GM18511 (cell line): Measurements from ENCODE around the gene TBXA2R.
"Not testable (repeated sequence)": the region's sequence is repeated elsewhere in the genome, so short reads cannot be mapped to it uniquely, and the experiment has no call there.

Source experiments
- ATAC-seq: cut with Tn5 transposase; IDR thresholded peaks from one replicate; pipeline ENCODE4 v1.9.1; 2021; ENCODE audit warnings: mild to moderate bottlenecking, moderate library complexity; ENCODE audit not compliant: unreplicated experiment

TBXA2R gene

DNA sequence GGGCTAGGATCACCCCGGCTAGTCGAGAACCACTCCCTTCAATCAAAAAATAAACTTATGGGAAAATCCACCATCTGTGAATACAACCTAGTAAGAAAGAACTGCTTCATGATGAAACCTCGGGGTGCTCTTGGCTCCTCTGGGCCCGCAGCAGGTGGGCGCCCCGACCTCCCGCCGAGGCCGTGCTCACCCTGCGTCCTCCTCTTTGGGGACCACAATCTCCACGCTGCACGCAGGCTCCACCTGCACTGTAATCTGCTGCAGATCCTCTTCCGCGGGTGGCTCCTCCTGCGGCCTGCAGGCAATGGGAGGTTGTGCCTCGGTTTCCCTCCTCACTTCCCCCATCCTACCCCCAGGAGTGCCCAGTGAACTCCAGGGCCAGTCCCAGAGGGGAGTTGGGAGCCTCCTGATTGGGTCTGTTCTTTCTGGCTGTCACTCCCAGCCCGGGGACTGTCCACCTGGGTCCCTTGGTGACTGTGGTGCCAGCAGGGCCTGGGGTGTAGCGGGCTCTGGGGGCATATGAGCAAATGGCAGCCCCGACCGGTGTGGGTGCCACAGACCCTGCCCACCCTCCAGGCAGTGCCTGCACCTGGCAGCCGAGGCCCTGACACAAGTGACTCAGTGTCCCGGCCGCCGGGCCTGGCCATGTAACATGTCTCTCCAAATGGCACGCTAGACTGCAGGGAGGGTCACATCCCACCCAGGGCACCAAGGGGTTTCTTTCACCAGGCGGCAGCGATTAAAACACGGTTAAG lies 35.0 kb upstream of the TBXA2R start:
- no peak for ATAC-seq

DNA sequence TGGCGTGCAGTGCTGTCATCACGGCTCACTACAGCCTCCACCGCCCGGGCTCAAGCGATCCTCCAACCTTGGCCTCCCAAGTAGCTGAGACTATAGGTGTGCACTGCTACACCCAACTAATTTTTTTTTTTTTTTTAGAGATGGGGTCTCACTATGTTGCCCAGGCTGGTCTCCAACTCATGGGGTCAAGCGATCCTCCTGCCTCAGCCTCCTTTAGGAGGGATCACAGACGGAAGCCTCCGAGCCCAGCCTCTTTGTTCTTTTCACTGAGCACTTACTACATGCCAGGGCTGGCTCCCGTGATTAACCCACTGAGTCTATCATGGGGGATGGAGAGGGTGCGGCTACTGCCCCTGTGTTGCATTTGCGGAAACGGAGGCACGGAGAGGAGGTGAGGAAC lies 32.8 kb upstream of the TBXA2R start:
- ATAC-seq, result no peak

DNA sequence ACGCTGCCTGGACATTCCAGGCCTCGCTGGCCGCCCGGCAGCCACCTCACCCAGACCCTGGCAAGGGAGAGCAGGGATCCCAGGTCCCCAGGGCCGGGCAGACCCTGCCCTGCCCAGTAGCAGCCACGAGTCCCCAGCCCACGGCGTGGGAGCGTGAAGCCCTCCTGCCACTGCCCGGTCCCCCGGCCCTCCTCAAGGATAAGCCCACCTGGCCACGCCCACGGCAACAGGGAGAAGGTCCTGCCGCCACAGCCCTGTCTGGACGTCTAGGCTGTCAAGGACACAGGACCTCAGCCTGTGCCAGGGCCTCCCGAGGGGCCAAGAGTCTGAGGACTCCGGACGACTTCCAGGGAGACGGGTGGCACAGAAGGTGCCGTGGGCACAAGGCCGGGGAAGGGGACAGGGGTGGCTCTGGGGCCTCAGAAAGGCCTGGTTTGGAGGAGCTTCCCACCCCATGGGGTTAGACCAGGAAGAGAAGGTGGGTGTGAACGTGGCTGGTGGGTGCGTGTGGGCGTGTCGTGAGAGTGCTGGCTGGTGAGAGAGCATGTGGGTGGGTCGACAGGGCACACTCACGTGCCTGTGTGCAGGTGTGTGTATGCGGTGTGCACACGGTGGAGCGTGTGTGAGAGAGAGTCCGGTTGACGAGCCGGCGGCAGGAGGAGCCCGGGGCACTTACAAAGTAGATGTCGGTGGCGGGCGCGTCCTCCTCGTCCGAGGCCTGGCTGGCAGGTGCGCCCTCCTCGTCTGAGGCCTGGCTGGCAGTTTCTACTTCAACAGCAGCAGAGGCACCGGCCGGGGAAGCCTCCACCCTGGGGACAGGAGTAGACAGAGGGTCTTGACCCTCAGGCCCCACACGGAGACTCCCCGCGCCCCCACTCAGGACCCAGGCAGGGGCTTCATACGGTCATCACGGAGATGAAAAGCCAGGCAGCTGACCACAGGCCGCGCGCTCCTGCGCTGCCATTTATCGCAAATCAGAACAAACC lies 31.8 kb upstream of the TBXA2R start:
- no peak for ATAC-seq

DNA sequence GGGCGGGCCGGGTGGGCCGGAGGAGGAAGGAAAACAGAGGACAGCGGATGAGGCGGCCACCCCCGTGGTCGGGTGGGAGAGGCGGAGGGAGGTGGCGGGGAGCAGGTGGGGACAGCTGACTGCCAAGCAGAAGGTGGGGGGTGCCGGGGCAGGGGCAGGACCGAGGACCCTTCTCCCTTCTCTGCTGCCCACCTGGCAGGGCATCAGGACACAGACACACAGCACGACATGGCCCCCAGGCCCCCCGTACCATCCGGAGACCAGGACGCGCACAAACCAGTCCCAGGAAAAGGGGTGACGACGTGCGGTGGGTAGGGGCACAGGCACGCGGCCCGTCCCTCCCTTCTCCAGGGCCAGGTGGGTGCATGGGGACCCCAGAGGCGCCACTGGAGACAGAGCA lies 30.9 kb upstream of the TBXA2R start:
- ATAC-seq, result no peak

GRCh38 chr19:3636962-3637361 lies 30.3 kb upstream of the TBXA2R start:
- no peak for ATAC-seq

GRCh38 chr19:3636506-3636905 lies 29.8 kb upstream of the TBXA2R start:
- ATAC-seq, result no peak

- ATAC-seq, result no peak
Observed at GRCh38 chr19:3634496-3635045, 27.9 kb upstream of the TBXA2R start.

- no peak for ATAC-seq
Observed at GRCh38 chr19:3633559-3633988, 26.9 kb upstream of the TBXA2R start.

DNA sequence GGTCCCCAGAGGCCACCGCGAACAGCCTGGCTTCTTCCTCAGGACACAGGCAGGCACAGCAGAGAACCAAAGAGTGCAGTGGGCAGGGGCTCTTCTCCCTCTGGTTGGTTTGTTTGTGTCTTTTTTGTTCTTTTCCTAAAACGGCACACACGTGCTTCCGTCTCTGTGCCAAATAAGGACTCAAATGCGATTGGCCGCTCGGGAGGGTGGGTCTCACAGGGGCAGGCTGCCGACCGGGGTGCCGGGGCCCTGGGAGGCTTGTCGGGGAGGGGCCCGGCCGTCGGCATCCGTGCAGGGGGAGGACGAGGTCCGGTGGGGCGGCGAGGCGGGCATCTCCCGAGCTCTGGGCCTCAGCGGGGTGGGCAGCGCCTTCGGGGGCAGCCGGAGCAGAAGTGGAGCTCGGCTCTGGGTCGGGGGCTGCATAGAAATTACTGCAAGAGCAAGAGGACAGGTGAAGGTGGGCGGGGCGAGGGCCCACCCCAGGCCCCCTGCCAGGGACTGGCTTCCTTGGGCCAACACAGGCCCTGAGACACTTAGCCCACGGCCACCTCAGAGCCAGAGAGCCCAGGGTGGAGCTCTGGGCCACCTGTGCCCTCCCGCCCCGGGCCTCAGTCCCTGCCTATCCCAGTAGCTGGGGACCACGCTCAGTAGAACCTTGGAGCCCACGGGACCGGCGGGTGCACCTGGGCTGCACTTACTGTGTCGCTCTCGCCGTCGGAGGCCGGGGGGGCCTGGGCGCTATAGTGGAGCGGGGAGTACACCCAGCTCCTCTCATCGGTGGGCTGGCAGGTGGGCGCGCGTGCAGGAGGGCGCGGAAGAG lies 26.3 kb upstream of the TBXA2R start:
- no peak for ATAC-seq

DNA sequence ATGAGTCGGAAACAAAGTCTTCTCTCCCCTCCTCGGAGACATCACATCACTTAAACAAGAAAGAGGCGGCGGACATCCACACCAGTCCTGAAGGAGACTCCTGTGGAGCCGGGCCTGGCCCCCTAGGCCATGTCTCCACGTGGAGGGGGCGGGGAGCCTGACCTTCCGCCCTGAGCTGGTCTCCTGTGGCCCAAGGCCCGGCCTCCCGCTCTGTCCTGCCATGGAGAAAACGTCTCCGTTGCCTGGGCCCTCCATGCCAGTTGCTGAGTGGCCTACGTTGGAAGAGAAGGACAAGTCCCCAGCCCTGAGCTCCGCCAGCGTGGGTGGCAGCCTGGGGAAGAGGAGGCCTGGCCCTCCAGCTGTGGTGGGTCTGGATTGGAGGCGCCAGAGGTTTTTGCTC lies 25.4 kb upstream of the TBXA2R start:
- no peak for ATAC-seq

DNA sequence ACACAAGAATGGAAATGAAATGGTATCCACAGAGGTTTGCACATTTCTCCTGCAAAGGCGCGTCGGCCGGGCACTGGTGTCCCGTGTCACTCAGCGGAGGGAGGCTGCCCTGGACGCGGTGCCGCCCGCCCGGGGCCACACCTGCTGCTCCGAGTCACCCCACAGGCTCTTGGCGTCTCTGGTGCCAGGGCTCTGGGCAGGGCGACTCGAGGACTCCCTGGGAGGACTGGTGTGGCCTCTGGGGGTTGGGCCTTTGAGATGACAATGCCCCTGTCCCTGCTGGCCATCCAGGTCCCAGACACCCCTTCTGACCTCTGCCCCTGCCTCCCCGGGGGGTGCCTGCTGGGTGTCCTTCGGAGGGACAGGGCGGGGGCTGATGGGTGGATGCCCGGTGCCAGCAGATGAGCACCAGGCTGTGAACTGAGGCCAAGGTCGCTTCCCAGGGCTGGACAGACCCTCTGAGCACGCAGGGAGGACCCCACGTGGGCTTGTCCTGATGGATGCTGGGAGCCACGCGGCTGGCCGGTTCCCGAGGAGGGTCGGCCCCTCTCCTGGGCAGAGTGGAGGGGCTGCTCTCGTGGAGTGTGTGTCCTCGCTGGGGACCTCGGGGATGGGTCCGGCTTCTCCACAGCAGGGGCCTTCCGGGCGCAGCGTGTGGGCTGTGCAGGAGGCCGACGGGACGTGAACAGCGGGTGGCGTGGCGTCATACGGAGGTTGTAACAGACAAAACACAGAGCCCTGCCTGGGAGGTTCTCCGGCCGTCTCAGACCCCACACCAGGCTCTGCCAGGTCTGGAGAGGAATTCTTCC lies 24.6 kb upstream of the TBXA2R start:
- no peak for ATAC-seq

DNA sequence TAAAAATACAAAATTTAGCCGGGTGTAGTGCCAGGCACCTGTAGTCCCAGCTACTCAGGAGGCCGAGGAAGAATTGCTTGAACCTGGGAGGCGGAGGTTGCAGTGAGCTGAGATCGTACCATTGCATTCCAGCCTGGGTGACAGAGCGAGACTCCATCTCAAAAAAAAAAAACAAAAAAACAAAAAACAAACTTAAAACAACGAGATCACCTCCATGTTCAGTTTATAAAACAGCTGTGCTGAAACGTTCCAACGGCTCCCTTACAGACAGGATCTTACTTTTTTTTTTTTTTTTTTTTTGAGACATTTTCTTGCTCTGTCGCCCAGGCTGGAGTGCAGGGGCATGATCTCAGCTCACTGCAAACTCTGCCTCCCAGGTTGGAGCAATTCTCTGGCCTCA lies 22.1 kb upstream of the TBXA2R start:
- ATAC-seq, result not testable (repeated sequence)

DNA sequence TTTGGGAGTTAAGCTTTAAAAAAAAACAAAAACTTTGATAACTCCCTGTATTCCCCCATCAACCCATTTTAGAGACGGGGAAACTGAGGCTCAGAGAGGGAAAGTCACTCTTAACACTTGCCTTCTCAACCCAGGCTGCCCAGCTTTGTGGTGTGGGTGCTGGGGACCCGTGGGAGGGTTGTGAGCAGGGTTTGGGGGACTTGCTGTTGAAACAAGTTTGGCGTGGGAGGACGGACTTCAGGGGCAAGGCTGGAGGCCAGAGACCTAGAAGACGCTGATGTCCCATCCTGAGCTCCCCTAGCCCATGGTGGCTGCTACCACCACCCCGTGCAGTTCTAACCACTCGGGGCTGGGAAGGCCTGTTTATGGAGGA lies 20.7 kb upstream of the TBXA2R start:
- ATAC-seq, result no peak

GRCh38 chr19:3626473-3627350 lies 20.0 kb upstream of the TBXA2R start, which contains the start of gene CACTIN:
TSS of gene CACTIN (minus strand) at chr19:3626790. CDS start at chr19:3626762, 28 bp downstream.
- peak; percentile 89 for ATAC-seq

GRCh38 chr19:3625996-3626472 lies 19.4 kb upstream of the TBXA2R start:
- ATAC-seq, result no peak

- no peak for ATAC-seq
Observed at GRCh38 chr19:3623716-3624115, 17.0 kb upstream of the TBXA2R start.

DNA sequence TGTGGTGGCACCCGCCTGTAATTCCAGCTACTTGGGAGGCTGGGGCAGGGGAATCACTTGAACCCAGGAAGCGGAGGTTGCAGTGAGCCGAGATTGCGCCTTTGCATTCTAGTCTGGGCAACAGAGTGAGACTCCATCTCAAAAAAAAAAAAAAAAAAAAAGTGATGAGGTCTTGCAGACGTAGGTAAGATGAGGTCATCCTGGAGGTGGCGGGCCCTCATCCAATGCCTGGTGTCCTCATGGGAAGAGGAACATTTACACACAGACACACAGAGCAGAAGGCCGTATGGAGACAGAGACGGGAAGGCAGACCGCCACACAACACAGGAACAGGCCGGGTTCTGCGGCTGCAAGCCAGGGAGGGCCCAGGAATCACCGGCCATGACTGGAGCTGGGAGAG lies 15.5 kb upstream of the TBXA2R start:
- ATAC-seq, result no peak

GRCh38 chr19:3621689-3622088 lies 15.0 kb upstream of the TBXA2R start:
- ATAC-seq, result no peak
